GM12878 (cell line): Measurements from ENCODE around the gene MGAT3. TPM values are rescaled to one million over a fixed set of nuclear protein-coding genes. Genes with fewer than 3 reads are reported as not detected.

ENCODE experiments used
- ATAC-seq: fragments of 200-7000 bp; cut with Tn5 transposase; 3 replicates; pipeline ENCODE4 v1.9.1; 2020; ENCODE audit warnings: mild to moderate bottlenecking, moderate library complexity
- BruUV-seq: library from RNA; stranded (reverse); fragments of 400-500 nt; replicated peaks from 2 replicates; lab custom pipeline; 2021; lab: Mats Ljungman, UMichigan
- CTCF ChIA-PET: fragments of 300-600 bp; sonication (Branson Sonifier 250); formaldehyde crosslinking; extraction: SDS; loops from one replicate; lab custom pipeline; 2021; ENCODE audit warnings: inconsistent platforms; lab: Yijun Ruan, JAX
- POLR2A ChIA-PET: fragments of 350-600 bp; formaldehyde crosslinking; extraction: SDS; loops from one replicate; lab custom pipeline; 2021; ENCODE audit warnings: inconsistent platforms; lab: Charles Lee
- RAD21 ChIA-PET: fragments of 300-600 bp; sonication (Branson Sonifier 250); formaldehyde crosslinking; loops from one replicate; lab custom pipeline; 2023; ENCODE audit warnings: antibody characterized with exemption; ENCODE audit not compliant: unreplicated experiment; lab: Charles Lee
- SMC1A ChIA-PET: fragments of 300-600 bp; sonication (Branson Sonifier 250); formaldehyde crosslinking; loops from one replicate; lab custom pipeline; 2023; ENCODE audit not compliant: unreplicated experiment, uncharacterized antibody; lab: Charles Lee
- DNase-seq: peaks from one replicate; pipeline ENCODE4 v3.0.0-alpha.2; 2011; ENCODE audit warnings: low read depth, low spot score
- FAIRE-seq: peaks from 3 replicates; lab custom pipeline; 2011; peaks lifted over from hg19 to GRCh38; lab: Jason Lieb, UNC
- H2AFZ ChIP-seq: 2 replicates; pipeline ENCODE4 v1.6.0; 2011; ENCODE audit warnings: low read depth, low read length, control low read depth; ENCODE audit not compliant: control insufficient read depth
- H3K27ac ChIP-seq: 2 replicates; pipeline ENCODE4 v1.5.1; 2011; ENCODE audit warnings: control low read depth; ENCODE audit not compliant: control insufficient read depth, insufficient read depth
- H3K27me3 ChIP-seq, 2 experiments: replicated peaks in 1 of 2; 2 replicates each; pipeline versions ENCODE4 v1.6.0 to v1.6.1; 2011; ENCODE audit warnings: low read length in 1 of 2; ENCODE audit not compliant: control insufficient read depth in 2 of 2, insufficient read depth in 2 of 2
- H3K36me3 ChIP-seq, 2 experiments: 2 replicates each; pipeline ENCODE4 v1.5.1; 2011; ENCODE audit warnings: low read length in 1 of 2; ENCODE audit not compliant: control insufficient read depth in 2 of 2, insufficient read depth in 2 of 2
- H3K4me1 ChIP-seq: 2 replicates; pipeline ENCODE4 v1.6.1; 2011; ENCODE audit warnings: mild to moderate bottlenecking, low read length, moderate library complexity, mixed read lengths; ENCODE audit not compliant: control insufficient read depth, insufficient read depth
- H3K4me2 ChIP-seq: 2 replicates; pipeline ENCODE4 v1.6.0; 2011; ENCODE audit warnings: control low read depth; ENCODE audit not compliant: control insufficient read depth, insufficient read depth
- H3K4me3 ChIP-seq: fragments of 200-600 bp; sonication (generic); 2 replicates; pipeline ENCODE4 v1.5.1; 2016
- H3K79me2 ChIP-seq: 2 replicates; pipeline ENCODE4 v1.6.0; 2011; ENCODE audit warnings: low read length; ENCODE audit not compliant: control insufficient read depth, insufficient read depth
- H3K9ac ChIP-seq: 2 replicates; pipeline ENCODE4 v1.8.0; 2011; ENCODE audit warnings: low read length, control low read depth, mixed read lengths; ENCODE audit not compliant: control insufficient read depth, insufficient read depth
- H3K9me3 ChIP-seq: replicated peaks from 3 replicates; pipeline ENCODE4 v1.5.1; 2011; ENCODE audit warnings: mild to moderate bottlenecking, low read length; ENCODE audit not compliant: control insufficient read depth, insufficient read depth
- H4K20me1 ChIP-seq: 2 replicates; pipeline ENCODE4 v1.6.0; 2011; ENCODE audit not compliant: control insufficient read depth, insufficient read depth
- CBX3 ChIP-seq: fragments of 200-600 bp; sonication (generic); IDR thresholded peaks from 2 replicates; pipeline ENCODE4 v1.6.1; 2016; ENCODE audit warnings: low read depth, borderline replicate concordance
- FOXK2 ChIP-seq: fragments of 450-650 bp; IDR thresholded peaks from 2 replicates; pipeline ENCODE4 v1.6.1; 2017; ENCODE audit warnings: mild to moderate bottlenecking, moderate library complexity
- RAD51 ChIP-seq: fragments of 450-650 bp; IDR thresholded peaks from 2 replicates; pipeline ENCODE4 v1.6.1; 2016; ENCODE audit warnings: moderate library complexity, mild to moderate bottlenecking, inconsistent platforms
- SP1 ChIP-seq: IDR thresholded peaks from one replicate; pipeline ENCODE4 v1.6.1; 2011; ENCODE audit warnings: low read depth, low read length
- TBL1XR1 ChIP-seq: IDR thresholded peaks from 2 replicates; pipeline ENCODE4 v1.6.1; 2012; ENCODE audit warnings: low read depth, low read length, improper control_type of control experiment
- WGBS: methylation state at CpG from one replicate; pipeline ENCODE4 v1.1.6; 2016; ENCODE audit warnings: low lambda C conversion rate; ENCODE audit not compliant: insufficient replicate concordance, insufficient coverage; ENCODE audit errors: missing lambda C conversion rate; 5-methylcytosine and 5-hydroxymethylcytosine counted together
- in situ Hi-C: fragments of 300-500 bp; cut with MboI; formaldehyde crosslinking; loops from 9 replicates; pipeline ENCODE4 v1.14.3; 2018; ENCODE audit warnings: mixed read lengths
- intact Hi-C: fragments of 100-400 bp; cut with micrococcal nuclease; formaldehyde crosslinking; loops from one replicate; pipeline ENCODE4 v1.14.2; 2022; ENCODE audit not compliant: unreplicated experiment
- polyA plus RNA-seq, 11 experiments: library from polyadenylated mRNA; depleted of rRNA in 4 of 11; unstranded in 6 of 11; stranded (reverse) in 5 of 11; fragments of >200 nt; fragmentation: Nextera tagmentation in 4 of 11; fragmentation: Illumina TruSeq in 1 of 11; extraction: Ambion mirVana in 4 of 11; extraction: Trizol in 1 of 11; gene quantifications; 1 replicate in 1 of 11; 2 replicates in 10 of 11; pipeline versions ENCODE4 v1.2.1 to v1.2.3, GENCODE V29; 2011 to 2016; ENCODE audit warnings: inconsistent platforms in 2 of 11, missing spikeins in 2 of 11, low read depth in 1 of 11
- total RNA-seq, 4 experiments: library from RNA; depleted of rRNA in 3 of 4; stranded (reverse); fragments of >200 nt in 3 of 4; fragmentation: Illumina TruSeq in 1 of 4; extraction: Trizol in 1 of 4; gene quantifications; 2 replicates each; pipeline versions ENCODE4 v1.2.1 to v1.2.3, GENCODE V29; 2013 to 2021
- TF ChIP-seq, protein P1 (sequence below): IDR thresholded peaks from 2 replicates; pipeline ENCODE4 v1.6.1; 2012; ENCODE audit warnings: low read depth, low read length, improper control_type of control experiment
- TF ChIP-seq, protein P2 (sequence below): IDR thresholded peaks from 2 replicates; pipeline ENCODE4 v1.6.1; 2012; ENCODE audit warnings: mild to moderate bottlenecking, low read depth, low read length
- TF ChIP-seq, protein P3 (sequence below): IDR thresholded peaks from 2 replicates; pipeline ENCODE4 v1.6.1; 2011; ENCODE audit warnings: borderline replicate concordance, low read depth, mild to moderate bottlenecking, moderate library complexity, mixed read lengths, low read length; ENCODE audit not compliant: insufficient read depth; ENCODE audit errors: extremely low read length

MGAT3 gene
- total and polyA plus RNA-seq, 10 of the 15 experiments (the other 5 are each of a cell fraction or from before 2014, with no cell fraction given) = 0.32 to 40.2 (median 11.9) TPM

DNA sequence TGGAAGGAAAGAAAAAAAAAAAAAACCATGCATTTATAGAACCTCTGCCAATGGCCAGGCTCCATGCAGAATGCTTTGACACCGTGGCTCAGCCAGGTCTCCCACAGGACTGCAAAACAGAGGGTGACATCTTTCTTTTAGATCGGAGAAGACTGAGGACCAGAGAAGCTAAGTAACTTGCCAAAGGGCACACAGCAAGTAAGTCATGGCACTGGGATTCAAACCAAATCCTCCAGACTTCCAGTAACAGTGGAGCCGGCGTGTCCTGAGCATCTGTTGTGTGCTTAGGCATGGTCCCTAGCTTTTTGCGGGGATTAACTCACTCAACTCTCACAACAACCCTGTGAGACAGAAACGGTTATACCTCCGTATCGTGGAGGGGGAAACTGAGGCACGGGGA is 20.7 kb downstream of the MGAT3 start:
- ChIA-PET POLR2A (no interaction called here), RAD21 (interaction anchor here (1.4 kb wide), 1 partner anchor 78 kb away, joined by 3 read pairs; the partner anchor contains the start of gene TAB1), SMC1A (interaction anchor here (0.6 kb wide), 1 partner anchor 1878 kb away, joined by 3 read pairs; no protein-coding TSS in a partner anchor), CTCF (interaction anchor here (0.6 kb wide), 2 partner anchors 42 to 157 kb away, joined by 3 read pairs; no protein-coding TSS in a partner anchor)
- Histone ChIP-seq H3K27ac (no peak overlapping the region), H3K79me2 (peaks cover 8% of the 10 kb centered on the region), H3K4me3 (no peak overlapping the region), H4K20me1 (no peaks in the 10 kb centered on the region), H3K27me3 (no peaks in the 10 kb centered on the region), H3K4me1 (peaks cover 3% of the 10 kb centered on the region), H3K4me2 (no peak overlapping the region), H2AFZ (no peak overlapping the region), H3K9me3 (no peaks in the 10 kb centered on the region), H3K9ac (no peak overlapping the region), H3K36me3 (peaks cover 13 to 43% of the 10 kb centered on the region in 2 experiments; a peak in 3 of 4 replicates)
- FAIRE-seq = no peak
- no TSS peak for BruUV-seq
- in situ Hi-C loops (no loop called here), intact Hi-C loops (no loop called here)
- no peak for DNase-seq
- 96% methylated on average over 9 of the region's 9 CpGs for WGBS
- ATAC-seq = no peak
- TF ChIP-seq, protein P1, sequence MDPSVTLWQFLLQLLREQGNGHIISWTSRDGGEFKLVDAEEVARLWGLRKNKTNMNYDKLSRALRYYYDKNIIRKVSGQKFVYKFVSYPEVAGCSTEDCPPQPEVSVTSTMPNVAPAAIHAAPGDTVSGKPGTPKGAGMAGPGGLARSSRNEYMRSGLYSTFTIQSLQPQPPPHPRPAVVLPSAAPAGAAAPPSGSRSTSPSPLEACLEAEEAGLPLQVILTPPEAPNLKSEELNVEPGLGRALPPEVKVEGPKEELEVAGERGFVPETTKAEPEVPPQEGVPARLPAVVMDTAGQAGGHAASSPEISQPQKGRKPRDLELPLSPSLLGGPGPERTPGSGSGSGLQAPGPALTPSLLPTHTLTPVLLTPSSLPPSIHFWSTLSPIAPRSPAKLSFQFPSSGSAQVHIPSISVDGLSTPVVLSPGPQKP = no peak
- TF ChIP-seq RAD51 (no peak), CBX3 (no peak), FOXK2 (no peak), SP1 (no peak)

DNA sequence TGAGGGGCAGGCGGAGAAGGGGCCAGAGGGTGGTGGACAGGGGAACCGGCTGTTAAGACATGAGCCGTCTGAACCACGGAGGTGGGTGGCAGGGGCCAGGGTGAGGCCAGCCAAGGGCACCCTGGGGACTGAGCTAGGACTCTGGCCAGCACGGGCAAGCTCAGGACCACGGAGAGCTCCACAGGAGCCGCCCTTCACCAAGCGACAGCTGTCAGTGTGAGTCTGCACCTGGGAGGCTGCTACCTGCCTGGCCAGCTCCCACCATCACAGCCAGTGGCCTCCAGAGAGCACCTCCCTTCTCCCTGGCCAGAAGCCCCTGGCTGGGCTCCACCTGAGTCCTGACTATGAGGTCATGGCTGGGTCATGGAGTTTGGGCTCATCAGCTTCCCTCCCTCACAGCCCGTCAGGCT is 21.6 kb downstream of the MGAT3 start:
- ChIA-PET SMC1A (interaction anchor here (1.2 kb wide), 1 partner anchor 18 kb away, joined by 3 read pairs; no protein-coding TSS in a partner anchor), RAD21 (interaction anchor here (0.5 to 1.4 kb wide), 2 partner anchors 37 to 79 kb away, joined by 3 read pairs; partner anchors contain the start of gene TAB1), POLR2A (no interaction called here), CTCF (interaction anchor here (0.6 to 1.1 kb wide), 3 partner anchors 15 to 43 kb away, joined by 3 to 4 read pairs (median 3); no protein-coding TSS in a partner anchor)
- H3K27ac ChIP-seq = no peak overlapping the region
- no peak for DNase-seq
- TF ChIP-seq, protein P2, sequence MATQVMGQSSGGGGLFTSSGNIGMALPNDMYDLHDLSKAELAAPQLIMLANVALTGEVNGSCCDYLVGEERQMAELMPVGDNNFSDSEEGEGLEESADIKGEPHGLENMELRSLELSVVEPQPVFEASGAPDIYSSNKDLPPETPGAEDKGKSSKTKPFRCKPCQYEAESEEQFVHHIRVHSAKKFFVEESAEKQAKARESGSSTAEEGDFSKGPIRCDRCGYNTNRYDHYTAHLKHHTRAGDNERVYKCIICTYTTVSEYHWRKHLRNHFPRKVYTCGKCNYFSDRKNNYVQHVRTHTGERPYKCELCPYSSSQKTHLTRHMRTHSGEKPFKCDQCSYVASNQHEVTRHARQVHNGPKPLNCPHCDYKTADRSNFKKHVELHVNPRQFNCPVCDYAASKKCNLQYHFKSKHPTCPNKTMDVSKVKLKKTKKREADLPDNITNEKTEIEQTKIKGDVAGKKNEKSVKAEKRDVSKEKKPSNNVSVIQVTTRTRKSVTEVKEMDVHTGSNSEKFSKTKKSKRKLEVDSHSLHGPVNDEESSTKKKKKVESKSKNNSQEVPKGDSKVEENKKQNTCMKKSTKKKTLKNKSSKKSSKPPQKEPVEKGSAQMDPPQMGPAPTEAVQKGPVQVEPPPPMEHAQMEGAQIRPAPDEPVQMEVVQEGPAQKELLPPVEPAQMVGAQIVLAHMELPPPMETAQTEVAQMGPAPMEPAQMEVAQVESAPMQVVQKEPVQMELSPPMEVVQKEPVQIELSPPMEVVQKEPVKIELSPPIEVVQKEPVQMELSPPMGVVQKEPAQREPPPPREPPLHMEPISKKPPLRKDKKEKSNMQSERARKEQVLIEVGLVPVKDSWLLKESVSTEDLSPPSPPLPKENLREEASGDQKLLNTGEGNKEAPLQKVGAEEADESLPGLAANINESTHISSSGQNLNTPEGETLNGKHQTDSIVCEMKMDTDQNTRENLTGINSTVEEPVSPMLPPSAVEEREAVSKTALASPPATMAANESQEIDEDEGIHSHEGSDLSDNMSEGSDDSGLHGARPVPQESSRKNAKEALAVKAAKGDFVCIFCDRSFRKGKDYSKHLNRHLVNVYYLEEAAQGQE = peak; percentile 81
- TF ChIP-seq, protein P3, sequence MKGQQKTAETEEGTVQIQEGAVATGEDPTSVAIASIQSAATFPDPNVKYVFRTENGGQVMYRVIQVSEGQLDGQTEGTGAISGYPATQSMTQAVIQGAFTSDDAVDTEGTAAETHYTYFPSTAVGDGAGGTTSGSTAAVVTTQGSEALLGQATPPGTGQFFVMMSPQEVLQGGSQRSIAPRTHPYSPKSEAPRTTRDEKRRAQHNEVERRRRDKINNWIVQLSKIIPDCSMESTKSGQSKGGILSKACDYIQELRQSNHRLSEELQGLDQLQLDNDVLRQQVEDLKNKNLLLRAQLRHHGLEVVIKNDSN = no peak
- no peak for TF ChIP-seq TBL1XR1
- no peak overlapping the region for H2AFZ ChIP-seq
- peak; percentile 27; the same call in 1 of the 3 replicates for ATAC-seq
- no TSS peak for BruUV-seq
- no peaks in the 10 kb centered on the region for H3K9me3 ChIP-seq
- H3K9ac ChIP-seq = no peak overlapping the region
- H3K79me2 ChIP-seq = peaks cover 1% of the 10 kb centered on the region
- H3K4me3 ChIP-seq = no peak overlapping the region
- no peaks in the 10 kb centered on the region for H3K4me1 ChIP-seq
- in situ Hi-C loops = no loop called here
- intact Hi-C loops = no loop called here
- peaks cover 8 to 40% of the 10 kb centered on the region in 2 experiments; a peak in 3 of 4 replicates for H3K36me3 ChIP-seq
- 96% methylated on average over 9 of the region's 9 CpGs for WGBS
- H4K20me1 ChIP-seq = no peaks in the 10 kb centered on the region
- no peak for FAIRE-seq
- H3K4me2 ChIP-seq = no peak overlapping the region
- H3K27me3 ChIP-seq = no peaks in the 10 kb centered on the region
